Renal cortical epithelial cell (primary cell): ENCODE data around the gene CBLL1. TPM values are rescaled to one million over a fixed set of nuclear protein-coding genes. Genes with fewer than 3 reads are reported as not detected.

Experiments used
- DNase-seq: peaks from one replicate; pipeline ENCODE4 v3.0.0-alpha.2; 2011; ENCODE audit warnings: low read depth
- total RNA-seq: library from RNA; depleted of rRNA; stranded (reverse); fragments of >200 nt; gene quantifications from 2 replicates; pipeline ENCODE4 v1.2.3, GENCODE V29; 2014

Gene CBLL1
- total RNA-seq, 1 donor from 2014 or later = 26.6 TPM

DNA sequence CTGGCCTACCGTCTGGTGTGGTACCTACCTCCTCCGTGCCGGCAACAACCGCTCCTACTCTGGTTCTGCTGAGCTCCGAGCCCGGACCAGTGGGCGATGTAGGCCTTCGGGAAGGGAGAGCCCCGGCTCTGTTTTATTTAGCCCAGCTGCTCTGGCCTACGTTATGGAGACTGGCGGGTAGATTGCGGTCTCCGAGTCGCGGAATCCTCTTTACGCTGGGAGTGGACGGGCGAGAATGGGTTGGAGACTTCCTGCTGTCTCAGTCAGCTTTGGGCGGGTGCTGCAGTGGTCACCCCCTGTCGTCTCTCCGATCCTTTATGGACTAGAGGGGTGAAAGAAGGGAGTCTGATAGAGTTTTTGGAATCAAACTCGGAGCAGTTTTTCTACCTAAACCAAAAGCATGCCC, 406 bp downstream of the CBLL1 start:
- DNase-seq = no peak

DNA sequence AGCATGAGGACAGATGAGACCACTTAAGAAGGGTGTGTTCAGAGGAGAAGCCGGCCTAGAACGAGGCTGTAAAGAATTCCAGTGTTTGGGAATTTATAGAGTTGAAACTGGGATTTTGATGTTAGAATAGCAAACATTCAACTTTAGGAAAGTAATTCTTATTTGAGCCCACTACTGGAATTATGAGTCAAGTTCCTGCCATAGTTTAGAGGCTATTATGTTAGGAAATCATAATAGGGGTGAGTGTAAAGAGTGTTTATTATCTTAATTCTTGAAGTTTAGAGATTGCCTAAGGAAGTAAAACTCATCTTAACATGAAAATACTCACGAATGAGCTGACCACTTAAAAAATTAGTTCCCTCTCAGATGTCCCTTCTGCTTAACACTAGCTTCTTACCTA, 2.1 kb downstream of the CBLL1 start:
- DNase-seq = no peak

DNA sequence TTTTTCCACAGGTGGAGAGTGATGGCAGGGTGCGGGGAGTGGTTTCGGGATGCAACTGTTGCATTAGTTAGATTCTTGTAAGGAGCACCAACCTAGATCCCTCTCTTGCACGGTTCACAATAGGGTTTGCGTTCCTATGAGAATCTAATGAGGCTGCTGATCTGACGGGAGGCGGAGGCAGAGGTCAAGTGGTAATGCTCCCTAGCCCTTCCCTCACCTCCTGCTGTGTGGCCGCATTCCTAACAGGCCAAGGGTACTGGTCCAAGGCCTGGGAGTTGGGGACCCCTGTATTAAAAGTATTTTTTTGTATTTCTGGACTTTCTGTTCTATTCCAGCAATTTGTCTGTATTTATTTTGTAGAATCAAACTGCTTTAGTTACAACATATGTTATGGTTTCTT, 7.2 kb downstream of the CBLL1 start:
- DNase-seq = no peak

DNA sequence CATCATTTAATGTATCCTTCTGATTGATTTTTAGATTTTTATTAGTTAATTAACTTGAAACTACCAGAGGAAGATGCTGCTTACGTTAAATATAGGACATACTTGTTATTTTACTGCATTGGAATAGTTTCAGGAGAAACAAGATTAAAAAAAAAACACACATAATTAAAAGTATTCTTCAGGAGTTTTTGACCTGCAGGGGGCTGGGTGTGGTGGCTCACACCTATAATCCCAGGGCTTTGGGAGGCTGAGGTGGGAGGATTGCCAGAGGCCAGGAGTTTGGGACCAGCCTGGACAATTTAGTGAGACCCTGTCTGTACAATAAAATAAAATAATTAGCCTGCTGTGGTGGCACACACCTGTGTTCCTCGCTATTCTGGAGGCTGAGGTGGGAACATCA, 10.7 kb downstream of the CBLL1 start:
- no peak for DNase-seq

DNA sequence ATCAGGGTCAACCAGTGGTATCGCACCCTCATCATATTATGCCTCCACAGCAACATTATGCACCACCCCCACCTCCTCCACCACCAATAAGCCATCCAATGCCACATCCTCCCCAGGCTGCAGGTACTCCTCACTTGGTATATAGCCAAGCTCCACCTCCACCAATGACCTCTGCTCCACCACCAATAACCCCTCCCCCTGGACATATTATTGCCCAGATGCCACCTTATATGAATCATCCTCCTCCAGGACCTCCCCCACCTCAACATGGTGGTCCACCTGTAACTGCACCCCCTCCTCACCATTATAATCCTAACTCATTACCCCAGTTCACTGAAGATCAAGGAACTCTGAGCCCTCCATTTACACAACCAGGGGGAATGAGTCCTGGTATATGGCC, 14.7 kb downstream of the CBLL1 start:
- no peak for DNase-seq

DNA sequence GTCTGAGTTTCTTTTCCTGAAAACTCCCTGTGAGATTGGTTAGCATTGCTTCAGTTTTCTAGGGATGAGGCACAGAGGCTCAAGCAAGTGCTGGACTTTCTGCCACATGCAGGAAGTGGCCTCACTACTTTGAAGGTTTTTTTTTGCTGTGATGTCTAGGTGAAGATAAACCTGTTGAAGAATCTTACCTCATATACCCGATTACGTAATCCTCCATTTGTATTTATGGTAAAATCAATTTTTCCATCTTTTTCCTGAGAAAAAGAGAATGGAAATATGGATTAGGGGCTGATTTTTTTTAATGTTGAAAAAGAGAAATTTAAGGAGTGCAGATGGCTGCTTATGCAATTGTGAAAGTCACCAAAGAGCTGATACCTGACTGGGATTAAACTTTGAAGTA, 23.4 kb downstream of the CBLL1 start:
- DNase-seq = no peak

DNA sequence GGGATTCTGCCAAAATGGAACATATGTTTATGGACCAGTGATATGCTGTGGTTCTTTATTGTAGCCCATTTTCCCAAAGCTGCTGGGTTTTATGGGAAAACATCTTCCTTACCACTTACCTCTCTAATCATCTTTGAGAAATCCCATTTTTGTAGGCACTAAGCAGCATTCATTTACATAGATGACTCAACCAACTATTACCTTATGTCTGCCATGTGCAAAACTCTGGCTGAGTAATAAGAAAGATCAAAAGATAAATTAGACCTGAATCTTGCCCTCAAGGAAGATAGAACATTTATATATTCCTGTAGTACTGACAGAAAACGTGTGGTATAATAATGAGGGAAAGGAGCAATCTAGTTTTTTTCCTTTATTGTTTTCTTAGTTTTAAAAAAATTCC, 24.3 kb downstream of the CBLL1 start:
- DNase-seq = peak; percentile 37

DNA sequence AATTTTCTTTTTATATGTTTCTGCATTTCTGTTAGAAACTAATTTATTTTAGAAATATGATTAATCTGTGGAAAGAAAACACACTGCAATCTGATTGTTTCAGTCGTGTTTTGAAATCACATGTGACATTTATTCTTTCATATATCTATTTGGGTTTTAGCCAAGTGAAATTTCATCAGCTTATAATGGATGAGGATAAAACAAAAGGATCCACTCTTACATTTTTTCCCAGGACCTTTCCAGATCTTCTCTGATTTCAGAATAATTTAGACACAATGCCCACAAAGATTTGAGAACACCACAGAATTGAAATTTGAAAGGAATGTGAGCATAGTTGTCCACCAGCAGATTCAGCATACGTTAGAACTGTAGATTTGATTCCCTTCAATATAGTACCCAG, 29.1 kb downstream of the CBLL1 start:
- no peak for DNase-seq

DNA sequence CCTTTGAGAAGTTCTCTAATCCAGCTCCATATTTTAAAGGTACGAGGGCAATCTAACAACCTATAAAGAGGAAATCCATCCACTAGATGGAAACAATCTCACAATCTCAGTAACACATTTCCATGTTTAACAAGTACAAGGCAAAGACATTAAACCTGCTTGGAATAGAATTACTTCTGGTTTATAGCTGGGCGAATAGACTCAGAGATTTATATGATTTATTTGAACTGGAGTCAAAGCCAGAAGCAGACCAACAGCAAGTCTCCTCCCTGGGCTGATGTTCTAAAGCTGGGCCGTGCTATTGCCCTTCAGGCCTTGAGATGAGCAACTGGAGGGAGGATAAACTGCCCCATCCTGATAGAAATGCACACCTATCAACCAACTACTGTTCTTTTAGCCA, 33.8 kb downstream of the CBLL1 start:
- no peak for DNase-seq

DNA sequence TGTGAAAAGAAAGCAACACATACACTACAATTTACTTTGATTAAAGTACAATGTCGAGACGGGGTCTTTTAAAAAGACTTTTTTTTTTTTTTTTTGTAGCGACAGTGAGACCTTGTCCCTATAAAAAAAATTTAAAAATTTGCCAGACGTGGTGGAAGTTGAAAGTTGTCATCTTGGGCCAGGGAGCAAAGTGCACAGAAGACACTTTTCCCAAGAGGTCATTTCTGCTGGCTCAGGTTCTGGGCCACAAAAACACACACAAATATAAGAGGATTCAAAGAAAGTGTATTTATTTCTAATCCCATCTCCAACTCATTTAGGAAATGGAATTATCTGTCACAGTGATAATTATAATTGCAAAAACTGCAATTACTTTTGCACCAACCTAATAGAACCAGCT, 34.3 kb downstream of the CBLL1 start:
- no peak for DNase-seq

DNA sequence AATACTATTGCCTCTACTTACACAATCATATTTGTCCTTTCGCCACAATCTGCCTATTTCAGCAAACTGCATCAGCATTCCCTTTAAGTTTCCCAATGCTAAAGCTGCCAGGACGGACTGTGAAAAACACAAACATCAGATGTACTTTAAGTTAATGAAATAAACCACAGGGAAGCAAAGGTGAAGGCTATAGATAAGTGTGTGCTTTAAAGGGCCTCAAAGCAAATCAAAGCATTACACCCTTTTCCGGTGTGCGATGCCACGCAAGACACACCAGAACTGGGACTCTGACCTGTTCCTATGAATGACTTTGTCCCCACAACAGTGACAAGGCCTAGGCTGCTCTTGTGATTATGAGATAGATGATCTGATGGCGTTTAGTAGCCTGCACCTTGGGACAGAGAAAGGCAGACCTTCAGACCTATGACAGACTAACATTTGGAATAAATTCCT, 35.7 kb downstream of the CBLL1 start:
- no peak for DNase-seq

DNA sequence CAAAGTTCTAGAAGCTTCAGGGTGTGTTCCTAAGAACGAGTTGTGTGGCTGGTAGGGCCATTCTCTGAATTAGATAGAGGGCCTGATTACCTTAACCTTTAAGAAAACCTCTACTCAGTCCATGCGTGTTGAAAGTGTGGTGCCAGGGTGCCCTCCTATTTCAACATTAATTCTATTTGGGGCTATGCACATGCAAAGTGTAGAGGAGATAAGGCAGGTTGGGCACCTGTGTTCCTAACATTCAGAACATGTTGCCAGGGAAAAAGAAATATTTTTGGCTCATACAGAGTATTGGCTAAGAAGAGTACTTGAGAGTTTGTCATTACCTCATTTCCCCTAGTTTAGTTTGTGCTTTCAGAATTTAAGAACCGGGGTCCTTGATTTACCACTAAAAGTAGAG, 38.4 kb downstream of the CBLL1 start:
- no peak for DNase-seq

DNA sequence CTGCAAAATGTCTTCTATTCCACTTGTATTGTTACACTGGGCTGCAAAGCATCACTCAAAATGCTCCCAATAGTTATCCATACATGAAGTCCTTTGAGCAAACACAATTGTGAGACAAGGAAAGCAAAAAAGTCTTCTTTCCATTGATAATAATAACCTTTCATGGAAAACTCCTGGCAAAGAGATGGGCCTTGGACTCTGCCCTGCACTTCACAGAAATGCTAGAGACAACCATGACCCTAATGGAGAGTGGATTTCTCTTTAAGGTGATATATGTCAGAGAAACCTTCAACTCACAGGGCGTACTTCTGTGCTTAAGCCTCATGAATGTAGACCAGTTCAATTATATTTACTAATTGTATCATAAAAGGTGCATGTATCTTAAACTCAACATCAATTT, 39.7 kb downstream of the CBLL1 start:
- no peak for DNase-seq

DNA sequence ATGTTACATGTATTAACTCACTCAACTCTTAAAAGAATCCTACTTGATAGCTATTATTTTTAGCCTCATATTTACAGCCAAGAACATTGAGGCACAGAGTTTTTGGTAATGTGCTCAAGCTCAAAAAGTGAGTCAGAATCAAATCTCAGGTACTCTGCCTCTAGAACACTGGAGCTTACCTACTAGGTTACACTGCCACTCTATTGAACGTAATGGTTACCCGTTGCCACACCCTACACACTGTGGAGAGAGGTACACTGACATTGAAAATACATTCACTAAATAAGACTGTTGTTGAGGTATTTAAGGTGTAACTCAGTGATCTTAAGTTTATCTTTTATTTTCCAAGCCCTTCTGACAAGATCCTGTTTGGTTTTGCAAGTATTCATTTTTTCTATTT, 41.2 kb downstream of the CBLL1 start:
- no peak for DNase-seq

DNA sequence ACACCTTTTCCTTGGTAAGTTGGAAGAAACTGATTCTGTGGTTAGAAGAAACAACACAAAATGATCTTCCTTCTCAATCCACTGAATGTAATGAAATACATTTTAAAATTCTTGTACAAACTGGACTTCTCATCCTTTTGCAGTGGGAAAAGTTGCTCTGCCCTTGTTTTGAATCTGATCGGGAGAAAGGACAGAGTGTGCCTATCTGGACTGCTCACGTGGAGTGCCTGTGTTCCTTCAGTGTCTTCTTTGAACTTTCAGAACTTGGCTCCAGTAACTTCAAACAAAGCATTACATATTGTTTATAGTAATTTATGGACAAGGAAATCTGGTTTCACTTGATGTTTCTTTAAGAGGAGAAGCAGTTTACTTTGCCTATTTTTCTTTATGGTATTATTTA, 42.0 kb downstream of the CBLL1 start:
- DNase-seq = no peak

DNA sequence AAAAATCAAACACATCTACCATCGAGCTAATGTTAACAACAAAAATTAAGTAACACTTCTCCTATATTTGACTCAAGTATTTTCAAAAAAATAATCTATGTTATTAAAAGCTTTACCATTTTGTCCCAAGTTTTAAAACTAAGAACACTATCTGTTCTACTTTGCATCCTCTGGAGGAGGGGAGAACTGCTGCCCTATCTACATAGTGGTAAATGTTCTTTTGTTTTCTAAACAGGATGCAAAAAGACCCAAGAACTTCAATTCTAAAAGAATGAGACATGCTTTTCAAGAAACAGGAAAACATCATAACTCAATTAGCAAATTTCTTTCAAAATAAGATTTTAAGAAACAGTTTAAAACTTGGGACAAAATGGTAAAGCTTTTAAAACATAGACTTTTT, 44.3 kb downstream of the CBLL1 start:
- no peak for DNase-seq

DNA sequence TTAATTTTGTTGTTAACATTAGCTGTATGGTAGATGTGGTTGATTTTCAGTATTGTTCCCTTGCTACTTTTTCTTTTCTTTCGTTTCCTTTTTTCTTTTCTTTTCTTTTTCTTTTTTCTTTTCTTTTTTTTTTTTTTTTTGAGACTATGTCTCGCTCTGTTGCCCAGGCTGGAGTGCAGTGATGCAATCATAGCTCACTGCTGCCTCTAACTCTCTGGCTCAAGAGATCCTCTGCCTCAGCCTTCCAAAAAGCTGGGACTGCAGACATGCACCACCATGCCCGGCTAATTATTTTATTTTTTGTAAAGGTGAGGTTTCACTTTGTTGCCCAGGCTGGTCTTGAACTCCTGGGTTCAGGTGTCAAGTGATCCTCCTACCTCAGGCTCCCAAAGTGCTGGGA, 44.7 kb downstream of the CBLL1 start:
- peak; percentile 6 for DNase-seq

DNA sequence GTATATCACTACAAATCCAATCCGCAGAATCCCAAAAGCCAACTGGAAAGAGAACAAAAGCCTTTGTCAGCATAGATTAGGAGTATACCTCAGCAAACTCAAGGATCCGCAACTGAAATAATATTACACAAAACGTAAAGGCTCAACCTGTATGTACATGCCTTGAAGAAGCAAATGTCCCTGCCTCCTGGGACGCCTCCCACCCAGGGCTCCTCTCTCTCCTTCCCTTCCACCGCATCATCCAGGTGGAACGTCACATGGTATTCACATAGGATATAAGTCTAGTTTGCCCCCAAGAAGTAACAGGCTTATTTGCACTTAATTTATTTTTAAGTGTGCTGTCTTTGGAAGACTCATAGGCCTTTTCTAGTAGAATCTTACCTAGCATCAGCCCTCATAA, 45.7 kb downstream of the CBLL1 start:
- DNase-seq = no peak

DNA sequence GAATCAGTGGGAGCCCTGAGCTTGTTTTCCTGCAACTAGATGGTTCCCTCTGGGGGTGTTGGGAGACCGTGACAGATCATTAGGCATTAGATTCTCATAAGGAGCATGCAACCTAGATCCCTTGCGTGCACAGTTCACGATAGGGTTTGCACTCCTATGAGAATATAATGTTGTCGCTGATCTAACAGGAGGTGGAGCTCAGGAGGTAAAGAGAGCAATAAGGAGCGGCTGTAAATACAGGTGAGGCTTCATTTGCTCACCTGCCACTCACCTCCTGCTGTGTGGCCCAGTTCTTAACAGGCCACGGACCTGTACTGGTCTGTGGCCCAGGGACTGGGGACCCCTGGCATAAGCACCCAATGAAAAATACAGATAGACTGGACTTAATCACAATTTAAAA, 48.4 kb downstream of the CBLL1 start:
- no peak for DNase-seq

DNA sequence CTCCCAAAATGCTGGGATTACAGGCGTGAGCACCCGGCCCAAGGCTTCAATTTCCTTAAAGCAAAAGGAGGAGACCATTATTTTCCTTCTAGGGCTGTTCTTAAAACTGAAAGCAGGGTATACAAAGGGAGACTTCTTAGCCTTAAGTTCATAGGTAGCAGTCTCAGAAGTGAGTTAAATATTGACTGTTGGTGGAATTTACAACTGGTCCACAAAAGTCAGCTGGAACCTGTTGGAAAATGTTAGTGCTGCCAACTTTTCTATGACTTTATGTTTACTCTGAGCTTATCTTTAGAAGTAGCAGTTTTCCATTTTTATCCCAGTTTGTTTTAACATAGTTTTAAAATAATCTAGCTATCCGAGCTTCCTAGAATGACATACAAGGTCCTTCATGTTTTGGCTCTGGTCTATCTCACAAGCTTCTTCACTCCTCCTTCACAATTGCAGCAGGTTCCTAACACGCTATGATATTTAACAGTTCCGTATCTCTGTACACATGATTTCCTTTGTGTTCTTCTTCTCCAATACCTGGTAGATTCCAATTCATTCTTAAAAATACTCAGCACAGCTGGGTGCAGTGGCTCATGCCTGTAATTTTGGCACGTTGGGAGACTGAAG, 55.8 kb downstream of the CBLL1 start:
- peak; percentile 11 for DNase-seq

DNA sequence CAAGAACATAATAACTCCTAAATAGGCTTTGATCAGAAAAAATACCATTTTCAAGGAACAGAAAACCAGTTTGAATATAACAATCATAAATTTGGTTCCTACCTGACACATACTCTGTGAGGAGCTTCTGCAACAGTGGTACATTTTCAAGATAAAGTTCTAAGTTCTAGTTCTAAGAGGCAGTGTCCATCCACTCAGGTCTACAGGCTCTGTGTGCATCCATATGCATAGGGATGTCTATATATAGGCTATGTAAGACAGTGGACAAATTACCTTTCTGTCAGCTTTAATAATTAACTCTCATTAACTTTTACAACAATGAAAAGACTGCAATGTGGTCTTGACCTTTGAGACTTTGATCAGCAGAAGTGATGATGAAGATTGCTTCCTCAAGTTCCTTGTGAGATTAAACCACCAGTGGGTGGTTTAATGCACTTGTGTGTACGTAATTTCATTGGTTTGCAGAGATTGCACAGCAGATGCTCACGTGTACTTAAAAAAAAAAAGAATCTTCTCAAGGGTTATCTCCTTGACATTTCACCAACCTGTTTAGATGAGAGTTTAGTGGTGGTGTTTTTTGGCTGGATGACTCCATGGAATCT, 59.2 kb downstream of the CBLL1 start, which contains the start of gene SLC26A3:
Gene SLC26A3 (minus strand): TSS at position 215 of the 602 bp plus-strand sequence. CDS start 8,714 bp downstream, outside the sequence.
- peak; percentile 48 for DNase-seq

DNA sequence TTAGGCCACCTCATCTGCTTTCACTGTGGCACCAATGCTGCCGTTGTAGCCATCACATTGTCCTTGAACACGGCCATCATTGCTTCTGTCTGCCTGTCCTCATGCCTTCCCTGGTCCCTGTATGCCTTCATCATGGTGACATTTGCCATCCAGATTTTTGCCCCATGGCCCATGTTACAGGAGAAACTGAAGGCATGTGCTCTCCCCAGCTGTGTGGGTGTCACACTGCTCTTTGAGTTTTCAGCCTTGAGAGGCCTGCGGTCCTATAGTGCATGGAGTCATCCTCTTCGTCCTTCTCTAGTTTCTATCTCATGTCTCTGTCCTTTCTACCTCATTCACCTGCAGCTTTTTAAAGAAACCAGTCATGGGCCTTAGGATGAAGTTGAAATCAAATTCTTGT, 65.2 kb downstream of the CBLL1 start:
- DNase-seq = no peak

DNA sequence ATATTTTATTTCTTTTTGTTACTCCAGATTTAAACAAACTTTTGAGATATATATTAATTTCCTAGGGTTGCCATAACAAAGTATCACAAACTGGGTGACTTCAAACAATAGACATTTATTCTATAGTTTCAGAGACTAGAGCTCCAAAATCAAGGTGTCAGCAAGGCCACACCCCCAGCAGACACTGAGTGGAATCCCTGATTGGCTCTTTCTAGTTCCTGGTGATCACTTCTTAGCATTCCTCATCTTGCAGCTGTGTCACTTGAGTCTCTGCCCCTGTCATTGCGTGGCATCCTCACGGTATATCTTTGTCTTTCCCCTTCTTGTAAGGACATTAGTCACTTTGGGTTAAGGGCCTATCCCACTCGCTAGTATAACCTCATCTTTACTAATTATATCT, 66.7 kb downstream of the CBLL1 start:
- DNase-seq = no peak
